Dermis microvascular lymphatic vessel endothelial cell (primary cell): Measurements from ENCODE around the gene GALNT15. TPM values are rescaled to one million over a fixed set of nuclear protein-coding genes. Genes with fewer than 3 reads are reported as not detected.
A peak's percentile ranks its signal among the peaks of the same experiment; 100 is the strongest.

ENCODE experiments used
- DNase-seq, 2 donors: peaks; one replicate each; pipeline versions ENCODE4 v3.0.0 to v3.0.0-alpha.2; 2010; ENCODE audit warnings: low read depth in 2 of 2
- total RNA-seq: library from RNA; depleted of rRNA; stranded (reverse); fragments of >200 nt; gene quantifications from 2 replicates; pipeline ENCODE4 v1.2.1, GENCODE V29; 2014

Gene GALNT15
- total RNA-seq, 1 donor from 2014 or later, result 29.1 TPM

GRCh38 chr3:16224325-16224724, 49.8 kb downstream of the GALNT15 start:
- no peak for DNase-seq

DNA sequence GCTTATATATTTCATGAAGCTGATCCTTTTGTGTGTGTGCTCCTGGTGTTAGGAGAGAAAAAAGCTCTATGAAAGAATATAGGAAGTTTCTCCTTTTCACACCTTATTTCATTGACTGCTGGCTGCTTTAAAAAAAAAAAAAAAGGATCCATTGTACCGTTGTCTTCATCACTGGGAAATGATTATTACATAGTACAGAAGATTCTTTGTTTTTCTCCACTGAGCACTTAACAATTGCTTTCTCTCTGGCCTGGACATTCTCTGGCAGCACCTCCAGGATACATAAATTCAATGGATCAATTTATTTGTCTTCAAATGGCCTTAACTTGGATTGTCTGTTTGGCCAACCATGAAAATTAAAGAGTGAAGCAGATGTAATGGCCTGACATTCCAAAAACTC, 53.1 kb downstream of the GALNT15 start:
- no peak for DNase-seq

DNA sequence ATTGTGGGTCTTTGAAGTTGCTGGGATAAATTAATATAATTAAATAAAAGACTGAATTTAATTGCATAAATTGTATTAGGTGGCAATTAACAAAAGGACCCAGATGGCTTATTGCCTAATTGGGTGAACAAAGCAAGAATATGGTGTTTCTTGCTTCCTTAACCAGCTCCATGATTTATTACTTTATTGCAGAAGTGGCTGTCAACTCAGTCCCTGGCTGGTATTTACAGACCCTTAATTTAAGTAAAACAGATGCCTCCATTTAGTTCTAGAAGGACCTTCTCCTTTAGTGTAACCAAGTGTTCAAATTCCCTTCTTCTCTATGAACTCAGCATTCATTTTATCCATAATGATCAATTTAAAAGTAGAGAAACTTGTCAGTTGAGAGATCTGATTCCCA, 55.2 kb downstream of the GALNT15 start:
- no peak for DNase-seq

DNA sequence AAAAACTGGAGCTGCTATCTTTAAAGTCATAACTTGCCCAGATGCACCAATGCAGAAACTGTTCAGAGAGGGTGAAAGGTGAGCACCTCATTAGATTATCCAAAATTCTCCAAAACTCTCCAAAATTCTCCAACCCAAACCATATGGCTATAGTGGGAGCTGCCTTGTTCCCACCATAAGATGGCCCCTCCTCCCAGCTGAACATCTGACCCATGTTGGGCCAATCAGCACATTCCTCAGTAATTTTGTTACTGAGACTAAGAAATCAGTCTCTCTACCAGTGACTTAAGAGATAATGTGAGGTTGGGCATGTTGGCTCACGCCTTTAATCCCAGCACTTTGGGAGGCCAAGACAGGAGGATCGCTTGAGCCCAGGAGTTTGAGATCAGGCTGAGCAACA, 57.5 kb downstream of the GALNT15 start:
- no peak for DNase-seq

DNA sequence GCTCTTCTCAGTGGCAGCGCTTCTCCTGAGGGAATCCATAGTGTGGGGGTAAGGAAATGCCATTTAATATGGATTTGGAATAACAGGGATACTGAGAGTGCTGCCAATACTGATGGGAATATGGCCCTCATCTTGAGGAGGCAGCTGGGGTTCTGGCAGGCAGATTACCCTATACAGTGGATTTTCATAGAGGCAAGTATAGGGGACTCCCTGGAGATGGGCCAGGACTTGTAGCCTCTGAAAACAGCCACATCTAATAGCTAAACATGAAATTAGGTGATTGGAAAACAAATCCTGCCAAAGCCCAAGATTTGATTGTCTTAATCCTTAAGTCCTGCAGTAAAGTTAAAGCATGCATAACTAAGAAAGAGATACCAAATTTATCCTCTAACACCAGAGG, 59.3 kb downstream of the GALNT15 start:
- DNase-seq, result no peak

GRCh38 chr3:16234281-16234680, 59.8 kb downstream of the GALNT15 start:
- DNase-seq, result no peak

- no peak for DNase-seq
Measured at GRCh38 chr3:16236030-16236639, 61.7 kb downstream of the GALNT15 start.

- no peak for DNase-seq
Measured at GRCh38 chr3:16236856-16237393, 62.4 kb downstream of the GALNT15 start.

GRCh38 chr3:16239086-16239770, 64.7 kb downstream of the GALNT15 start:
- no peak for DNase-seq

- DNase-seq, result no peak
Measured at GRCh38 chr3:16239780-16240179, 65.3 kb downstream of the GALNT15 start.

GRCh38 chr3:16240229-16241023, 65.9 kb downstream of the GALNT15 start:
- no peak for DNase-seq

GRCh38 chr3:16241225-16241624, 66.7 kb downstream of the GALNT15 start:
- DNase-seq, result no peak

- no peak for DNase-seq
Measured at GRCh38 chr3:16242177-16242576, 67.7 kb downstream of the GALNT15 start.

- DNase-seq, result peak in 1 of 2 donors; percentile 59
Measured at GRCh38 chr3:16243706-16244490, 69.4 kb downstream of the GALNT15 start.

DNA sequence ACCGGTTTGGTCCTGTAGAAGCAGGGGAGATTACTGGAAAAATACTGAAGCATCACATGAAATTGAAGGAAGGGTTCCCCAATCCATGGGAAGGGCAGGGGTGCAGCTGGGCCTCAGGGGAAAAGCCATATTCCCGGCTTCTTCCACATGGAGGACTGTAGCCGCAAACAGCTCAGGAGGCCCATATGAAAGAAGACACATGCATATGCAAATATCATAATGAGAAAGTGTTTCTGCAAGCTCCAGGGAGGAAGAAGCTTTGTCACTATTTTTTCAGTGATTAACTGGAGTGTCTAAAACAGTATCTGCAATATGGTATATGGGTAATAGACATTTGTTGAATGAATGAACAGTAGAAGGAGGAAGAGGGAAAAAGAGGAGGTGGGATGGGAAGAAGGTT, 71.1 kb downstream of the GALNT15 start:
- no peak for DNase-seq

- peak; percentile 69 to 80 for DNase-seq
Measured at GRCh38 chr3:16247282-16248061, 73.0 kb downstream of the GALNT15 start.

- DNase-seq, result no peak
Measured at GRCh38 chr3:16248556-16248955, 74.1 kb downstream of the GALNT15 start.

- peak in 1 of 2 donors; percentile 56 for DNase-seq
Measured at GRCh38 chr3:16249336-16249735, 74.9 kb downstream of the GALNT15 start.

DNA sequence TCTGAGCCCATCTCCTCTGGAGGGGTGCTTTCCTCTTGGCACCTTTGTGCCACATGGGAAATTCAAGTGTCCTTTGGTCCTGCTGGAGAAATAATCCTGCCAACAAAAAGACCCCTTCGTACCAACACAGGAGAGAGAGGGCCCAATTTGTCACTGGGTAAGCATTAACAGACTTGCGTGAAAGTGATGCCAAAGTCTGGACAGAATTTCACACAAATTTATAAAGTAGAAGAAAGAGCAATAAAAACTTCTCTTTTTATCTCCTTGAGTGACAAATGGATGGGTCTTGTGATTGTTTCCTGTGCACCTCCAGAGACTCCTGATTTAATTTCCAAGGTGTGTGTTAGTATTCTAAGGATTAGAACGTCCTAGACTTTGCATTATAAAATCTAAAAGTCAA, 75.4 kb downstream of the GALNT15 start:
- no peak for DNase-seq

GRCh38 chr3:16251316-16252085, 77.0 kb downstream of the GALNT15 start:
- DNase-seq, result peak; percentile 65 to 74
